IMR-90 (cell line): ENCODE results near the gene CMSS1. TPM values are rescaled to one million over a fixed set of nuclear protein-coding genes. Genes with fewer than 3 reads are reported as not detected.

Experiments used
- ATAC-seq: fragments of 200-7000 bp; cut with Tn5 transposase; 2 replicates; pipeline ENCODE4 v1.9.1; 2020; ENCODE audit warnings: low read depth, mild to moderate bottlenecking, moderate library complexity
- BruUV-seq: library from RNA; stranded (reverse); fragments of 400-500 nt; replicated peaks from 2 replicates; lab custom pipeline; 2021; lab: Mats Ljungman, UMichigan
- CTCF ChIA-PET: fragments of 300-600 bp; formaldehyde crosslinking; extraction: SDS; loops from one replicate; lab custom pipeline; 2021; ENCODE audit warnings: antibody characterized with exemption; lab: Yijun Ruan, JAX
- POLR2A ChIA-PET: fragments of 300-600 bp; sonication (Branson Sonifier 250); formaldehyde crosslinking; loops from one replicate; lab custom pipeline; 2022; ENCODE audit warnings: antibody characterized with exemption; ENCODE audit not compliant: unreplicated experiment; lab: Charles Lee
- DNase-seq: peaks from one replicate; pipeline ENCODE4 v3.0.0; 2013
- H2AFZ ChIP-seq: replicated peaks from 2 replicates; pipeline ENCODE3; 2013; ENCODE audit warnings: low read length, mild to moderate bottlenecking; ENCODE audit not compliant: poor library complexity
- H2AK5ac ChIP-seq: 2 replicates; pipeline ENCODE4 v1.6.1; 2013; ENCODE audit warnings: low read depth, low read length, inconsistent platforms
- H2AK9ac ChIP-seq: replicated peaks from 2 replicates; pipeline ENCODE3; 2013; ENCODE audit warnings: mild to moderate bottlenecking, low read depth, low read length, moderate library complexity; ENCODE audit not compliant: poor library complexity
- H2BK120ac ChIP-seq: 2 replicates; pipeline ENCODE4 v1.6.1; 2013; ENCODE audit warnings: low read depth, low read length, inconsistent platforms
- H2BK15ac ChIP-seq: 3 replicates; pipeline ENCODE4 v1.6.1; 2013; ENCODE audit warnings: low read depth, low read length, inconsistent platforms
- H2BK20ac ChIP-seq: 2 replicates; pipeline ENCODE4 v1.6.1; 2013; ENCODE audit warnings: low read depth, mild to moderate bottlenecking, inconsistent platforms, low read length, moderate library complexity
- H2BK5ac ChIP-seq: 2 replicates; pipeline ENCODE4 v1.6.1; 2013; ENCODE audit warnings: mild to moderate bottlenecking, low read depth, low read length, inconsistent platforms; ENCODE audit not compliant: poor library complexity, severe bottlenecking
- H3K14ac ChIP-seq: replicated peaks from 2 replicates; pipeline ENCODE4 v1.6.1; 2013; ENCODE audit warnings: low read depth, low read length, inconsistent platforms
- H3K18ac ChIP-seq: 2 replicates; pipeline ENCODE4 v1.6.1; 2013; ENCODE audit warnings: low read depth, low read length, control low read depth
- H3K23ac ChIP-seq: 2 replicates; pipeline ENCODE4 v1.6.1; 2013; ENCODE audit warnings: low read depth, low read length, inconsistent platforms
- H3K27ac ChIP-seq: 2 replicates; pipeline ENCODE4 v1.5.1; 2013; ENCODE audit warnings: mild to moderate bottlenecking, control low read depth, low read length; ENCODE audit not compliant: insufficient read depth
- H3K27me3 ChIP-seq: 2 replicates; pipeline ENCODE4 v1.6.1; 2013; ENCODE audit warnings: low read length; ENCODE audit not compliant: control insufficient read depth, insufficient read depth
- H3K36me3 ChIP-seq: 2 replicates; pipeline ENCODE4 v1.6.1; 2013; ENCODE audit warnings: low read length, mixed read lengths; ENCODE audit not compliant: control insufficient read depth, insufficient read depth
- H3K4ac ChIP-seq: 2 replicates; pipeline ENCODE4 v1.6.1; 2013; ENCODE audit warnings: low read depth, low read length, inconsistent platforms
- H3K4me1 ChIP-seq: 2 replicates; pipeline ENCODE4 v1.6.1; 2013; ENCODE audit warnings: low read length, mixed read lengths; ENCODE audit not compliant: control insufficient read depth, insufficient read depth
- H3K4me2 ChIP-seq: 2 replicates; pipeline ENCODE4 v1.6.1; 2013; ENCODE audit warnings: low read depth, mild to moderate bottlenecking, control low read depth, low read length, moderate library complexity
- H3K4me3 ChIP-seq: 2 replicates; pipeline ENCODE4 v1.5.1; 2013; ENCODE audit warnings: low read depth, mild to moderate bottlenecking, control low read depth, low read length, moderate library complexity; ENCODE audit not compliant: insufficient read depth
- H3K56ac ChIP-seq: 2 replicates; pipeline ENCODE4 v1.6.1; 2013; ENCODE audit warnings: low read length, inconsistent platforms; ENCODE audit not compliant: insufficient read depth; ENCODE audit errors: extremely low read depth
- H3K79me1 ChIP-seq, 2 experiments: 2 replicates each; pipeline ENCODE4 v1.6.1; 2013; ENCODE audit warnings: low read length in 2 of 2, inconsistent platforms in 1 of 2, low read depth in 1 of 2
- H3K9ac ChIP-seq: 2 replicates; pipeline ENCODE4 v1.6.1; 2013; ENCODE audit warnings: low read depth, low read length, control low read depth
- H3K9me1 ChIP-seq: 2 replicates; pipeline ENCODE4 v1.6.1; 2013; ENCODE audit warnings: low read length, inconsistent platforms; ENCODE audit not compliant: insufficient read depth
- H3K9me3 ChIP-seq: 2 replicates; pipeline ENCODE4 v1.6.1; 2013; ENCODE audit warnings: low read length; ENCODE audit not compliant: control insufficient read depth, insufficient read depth
- H4K20me1 ChIP-seq: 2 replicates; pipeline ENCODE4 v1.6.1; 2013; ENCODE audit warnings: low read length, inconsistent platforms; ENCODE audit not compliant: insufficient read depth
- H4K5ac ChIP-seq: 2 replicates; pipeline ENCODE4 v1.6.1; 2013; ENCODE audit warnings: mild to moderate bottlenecking, low read depth, low read length, control low read depth
- H4K8ac ChIP-seq, 2 experiments: 2 replicates each; pipeline ENCODE4 v1.6.1; 2013; ENCODE audit warnings: low read depth in 2 of 2, low read length in 2 of 2, control low read depth in 1 of 2, inconsistent platforms in 1 of 2
- H4K91ac ChIP-seq: 2 replicates; pipeline ENCODE4 v1.6.1; 2013; ENCODE audit warnings: low read depth, low read length, inconsistent platforms; ENCODE audit not compliant: insufficient read depth
- CEBPB ChIP-seq: IDR thresholded peaks from 2 replicates; pipeline ENCODE4 v1.6.1; 2012; ENCODE audit warnings: low read depth, low read length, improper control_type of control experiment
- FOS ChIP-seq: fragments of 150-350 bp; IDR thresholded peaks from 2 replicates; pipeline ENCODE4 v1.6.1; 2016; ENCODE audit warnings: low read depth, low read length
- WGBS, 2 experiments: methylation state at CpG; one replicate each; pipeline versions ENCODE4 v1.1.5 to v1.1.7; 2013; ENCODE audit warnings: missing lambda C conversion rate in 2 of 2; ENCODE audit not compliant: insufficient read length in 1 of 2; ENCODE audit errors: extremely low coverage in 2 of 2; 5-methylcytosine and 5-hydroxymethylcytosine counted together
- dilution Hi-C: fragments of 300-500 bp; cut with HindIII; formaldehyde crosslinking; loops from one replicate; pipeline ENCODE4 v1.14.3; 2018; ENCODE audit warnings: low sequenced_read_pairs; ENCODE audit not compliant: unreplicated experiment
- in situ Hi-C: fragments of 300-500 bp; cut with MboI; formaldehyde crosslinking; loops from 3 replicates; pipeline ENCODE4 v1.14.3; 2019; ENCODE audit warnings: low sequenced_read_pairs, inconsistent platforms, mixed read lengths
- intact Hi-C: fragments of 100-400 bp; cut with micrococcal nuclease; formaldehyde crosslinking; loops from 2 replicates; pipeline ENCODE4 v1.10.0; 2022
- polyA plus RNA-seq, 3 experiments: library from polyadenylated mRNA; depleted of rRNA; stranded (reverse); fragments of >200 nt; gene quantifications; 2 replicates each; pipeline ENCODE4 v1.2.3, GENCODE V29; 2012; ENCODE audit warnings: low replicate concordance in 1 of 3
- total RNA-seq: library from RNA; depleted of rRNA; stranded (reverse); fragments of >200 nt; gene quantifications from 2 replicates; pipeline ENCODE4 v1.2.3, GENCODE V29; 2012

CMSS1 gene
- total and polyA plus RNA-seq, 2 of the 4 experiments (the other 2 are of a cell fraction) = 12.5 to 13.6 TPM

GRCh38 chr3:100080573-100080972 is 262.9 kb downstream of the CMSS1 start:
- CTCF ChIA-PET = interaction anchor here (1.0 kb wide), 1 partner anchor 9 kb away, joined by 4 read pairs; no protein-coding TSS in a partner anchor
- H3K56ac ChIP-seq = no peak overlapping the region; the same call in 1 of the 2 replicates
- no peak overlapping the region for H3K27ac ChIP-seq
- H2BK120ac ChIP-seq = peak overlapping the region; percentile 75; the same call in 1 of the 2 replicates
- no peaks in the 10 kb centered on the region for H3K9me3 ChIP-seq
- H2BK20ac ChIP-seq = peak overlapping the region; percentile 89
- H4K8ac ChIP-seq = peak overlapping the region; percentile 78 to 80; a peak in 2 of 4 replicates
- DNase-seq (peak; percentile 51), ATAC-seq (no peak)
- WGBS, 2 experiments = no CpG with 5 or more reads among the region's 2 CpGs
- H3K79me1 ChIP-seq = no peaks in the 10 kb centered on the region
- H4K20me1 ChIP-seq = no peaks in the 10 kb centered on the region
- TF ChIP-seq CEBPB (peak; percentile 19; the same call in 1 of the 2 replicates), FOS (no peak)
- H3K4ac ChIP-seq = peak overlapping the region; percentile 49
- POLR2A ChIA-PET = no interaction called here
- peaks cover 20% of the 10 kb centered on the region for H3K4me1 ChIP-seq
- peak overlapping the region; percentile 82; the same call in 1 of the 3 replicates for H2BK15ac ChIP-seq
- H2BK5ac ChIP-seq = peak overlapping the region; percentile 12
- H3K23ac ChIP-seq = no peak overlapping the region; the same call in 1 of the 2 replicates
- peak overlapping the region; percentile 79 for H4K91ac ChIP-seq
- H2AK9ac ChIP-seq = no peak overlapping the region
- H3K27me3 ChIP-seq = no peaks in the 10 kb centered on the region
- no peak overlapping the region for H2AFZ ChIP-seq
- peak overlapping the region; percentile 90; the same call in 1 of the 2 replicates for H3K18ac ChIP-seq
- peak overlapping the region; percentile 65; the same call in 1 of the 2 replicates for H4K5ac ChIP-seq
- H3K9me1 ChIP-seq = peaks cover 4% of the 10 kb centered on the region; the same call in 1 of the 2 replicates
- H2AK5ac ChIP-seq = peak overlapping the region; percentile 94; the same call in 1 of the 2 replicates
- H3K4me2 ChIP-seq = no peak overlapping the region
- BruUV-seq = no TSS peak
- dilution Hi-C loops (no loop called here), in situ Hi-C loops (no loop called here), intact Hi-C loops (loop anchor here (5.0 kb wide), 1 partner anchor 317 kb away; no protein-coding TSS in a partner anchor)
- H3K4me3 ChIP-seq = no peak overlapping the region
- H3K36me3 ChIP-seq = no peaks in the 10 kb centered on the region
- no peak overlapping the region for H3K9ac ChIP-seq
- no peak overlapping the region; the same call in 1 of the 2 replicates for H3K14ac ChIP-seq
